GM23338 (cell line): Measurements from ENCODE around the gene KIF4A. TPM values are rescaled to one million over a fixed set of nuclear protein-coding genes. Genes with fewer than 3 reads are reported as not detected.
"Not testable (repeated sequence)": the region's sequence is repeated elsewhere in the genome, so short reads cannot be mapped to it uniquely, and the experiment has no call there.

Source experiments
- ATAC-seq: fragments of 200-7000 bp; cut with Tn5 transposase; 3 replicates; pipeline ENCODE4 v1.9.1; 2020
- DNase-seq: peaks from one replicate; pipeline ENCODE4 v3.0.0-alpha.2; 2015; ENCODE audit warnings: low spot score
- H2AFZ ChIP-seq: fragments of 200-600 bp; sonication (generic); 2 replicates; pipeline ENCODE4 v1.8.0; 2016; ENCODE audit warnings: antibody characterized with exemption, mild to moderate bottlenecking, moderate library complexity
- H3F3A ChIP-seq: fragments of 200-600 bp; sonication (generic); replicated peaks from 2 replicates; pipeline ENCODE4 v1.8.0; 2017; ENCODE audit warnings: antibody characterized with exemption, mixed run types, low read depth
- H3K27ac ChIP-seq: fragments of 200-600 bp; sonication (generic); 2 replicates; pipeline ENCODE4 v1.6.1; 2016; ENCODE audit warnings: low read depth
- H3K27me3 ChIP-seq: fragments of 200-600 bp; sonication (generic); 2 replicates; pipeline ENCODE4 v1.8.0; 2016; ENCODE audit warnings: mild to moderate bottlenecking, mixed run types, moderate library complexity; ENCODE audit not compliant: insufficient read depth
- H3K36me3 ChIP-seq: fragments of 200-600 bp; sonication (generic); 2 replicates; pipeline ENCODE4 v1.8.0; 2016; ENCODE audit warnings: mild to moderate bottlenecking; ENCODE audit not compliant: insufficient read depth
- H3K4me1 ChIP-seq: fragments of 200-600 bp; sonication (generic); 2 replicates; pipeline ENCODE4 v1.8.0; 2016; ENCODE audit warnings: mild to moderate bottlenecking, moderate library complexity; ENCODE audit not compliant: insufficient read depth
- H3K4me2 ChIP-seq: fragments of 200-600 bp; sonication (generic); 2 replicates; pipeline ENCODE4 v1.7.1; 2017; ENCODE audit warnings: mixed run types
- H3K4me3 ChIP-seq: fragments of 200-600 bp; sonication (generic); 2 replicates; pipeline ENCODE4 v1.6.1; 2016; ENCODE audit warnings: mixed run types
- H3K79me2 ChIP-seq: fragments of 200-600 bp; sonication (generic); replicated peaks from 2 replicates; pipeline ENCODE4 v1.8.0; 2017; ENCODE audit warnings: mild to moderate bottlenecking; ENCODE audit not compliant: insufficient read depth
- H3K9me2 ChIP-seq: fragments of 200-600 bp; sonication (generic); 2 replicates; pipeline ENCODE4 v1.8.0; 2017; ENCODE audit not compliant: insufficient read depth
- H4K20me1 ChIP-seq: fragments of 200-600 bp; sonication (generic); replicated peaks from 2 replicates; pipeline ENCODE4 v1.8.0; 2017; ENCODE audit warnings: mild to moderate bottlenecking; ENCODE audit not compliant: insufficient read depth
- H3K27ac Mint-ChIP-seq: 2 replicates; pipeline ENCODE4 v1.8.0; 2020; ENCODE audit warnings: inconsistent platforms, mild to moderate bottlenecking, moderate library complexity, mixed read lengths
- H3K27me3 Mint-ChIP-seq: 3 replicates; pipeline ENCODE4 v1.8.0; 2022; ENCODE audit warnings: low read depth, mild to moderate bottlenecking, moderate library complexity, mixed read lengths, inconsistent platforms; ENCODE audit not compliant: insufficient read depth, poor library complexity
- H3K36me3 Mint-ChIP-seq: 3 replicates; pipeline ENCODE4 v1.8.0; 2021; ENCODE audit warnings: low read depth, mild to moderate bottlenecking, inconsistent platforms, moderate library complexity, mixed read lengths
- H3K4me1 Mint-ChIP-seq: 3 replicates; pipeline ENCODE4 v1.8.0; 2020; ENCODE audit warnings: mild to moderate bottlenecking, inconsistent platforms, mixed read lengths
- H3K4me3 Mint-ChIP-seq: 3 replicates; pipeline ENCODE4 v1.8.0; 2021; ENCODE audit warnings: moderate library complexity, mild to moderate bottlenecking, inconsistent platforms, mixed read lengths
- H3K9me3 Mint-ChIP-seq: 3 replicates; pipeline ENCODE4 v1.8.0; 2020; ENCODE audit warnings: moderate library complexity, mild to moderate bottlenecking, inconsistent platforms, mixed read lengths
- CREB1 ChIP-seq: fragments of 250-450 bp; sonication (Bioruptor Pico); IDR thresholded peaks from 2 replicates; pipeline ENCODE4 v1.5.0; 2020; ENCODE audit warnings: low read depth, mild to moderate bottlenecking, moderate library complexity
- EZH2 ChIP-seq: fragments of 200-600 bp; sonication (generic); IDR thresholded peaks from one replicate; pipeline ENCODE4 v1.8.0; 2017; ENCODE audit warnings: antibody characterized with exemption, mild to moderate bottlenecking, low read depth; ENCODE audit not compliant: unreplicated experiment
- EZH2phosphoT487 ChIP-seq: fragments of 200-600 bp; sonication (generic); IDR thresholded peaks from one replicate; pipeline ENCODE4 v1.8.1; 2018; ENCODE audit warnings: antibody characterized with exemption; ENCODE audit not compliant: unreplicated experiment
- JUNB ChIP-seq: IDR thresholded peaks from one replicate; pipeline ENCODE4 v1.6.1; 2016; ENCODE audit warnings: antibody characterized with exemption; ENCODE audit not compliant: unreplicated experiment
- NANOG ChIP-seq: IDR thresholded peaks from 2 replicates; pipeline ENCODE4 v1.6.1; 2016; ENCODE audit warnings: antibody characterized with exemption, borderline replicate concordance
- STAT1 ChIP-seq: IDR thresholded peaks from one replicate; pipeline ENCODE4 v1.6.1; 2016; ENCODE audit warnings: antibody characterized with exemption; ENCODE audit not compliant: unreplicated experiment
- ZNF114 ChIP-seq: fragments of 250-450 bp; sonication (Bioruptor Pico); IDR thresholded peaks from 2 replicates; pipeline ENCODE4 v1.5.0; 2020; ENCODE audit warnings: mild to moderate bottlenecking, moderate library complexity
- ZNF331 ChIP-seq: fragments of 250-450 bp; sonication (Bioruptor Pico); IDR thresholded peaks from 2 replicates; pipeline ENCODE4 v1.5.0; 2020; ENCODE audit warnings: low read depth, mild to moderate bottlenecking, moderate library complexity
- ZNF462 ChIP-seq: fragments of 250-450 bp; sonication (Bioruptor Pico); IDR thresholded peaks from 2 replicates; pipeline ENCODE4 v1.5.0; 2020; ENCODE audit warnings: mild to moderate bottlenecking, moderate library complexity
- polyA plus RNA-seq: library from polyadenylated mRNA; unstranded; fragments of >200 nt; fragmentation: Nextera tagmentation; extraction: Ambion mirVana; gene quantifications from 2 replicates; pipeline ENCODE4 v1.2.1, GENCODE V29; 2016
- total RNA-seq: library from RNA; depleted of rRNA; stranded (reverse); fragments of >200 nt; shearing (Covaris generic); gene quantifications from 2 replicates; pipeline ENCODE4 v1.2.3, GENCODE V29; 2014
- TF ChIP-seq, protein P1 (sequence below): IDR thresholded peaks from one replicate; pipeline ENCODE4 v1.6.1; 2018; ENCODE audit warnings: antibody characterized with exemption; ENCODE audit not compliant: unreplicated experiment
- TF ChIP-seq, protein P2 (sequence below), 2 experiments: fragments of 200-600 bp in 1 of 2; sonication (generic) in 1 of 2; conservative IDR thresholded peaks; 2 replicates each; pipeline versions ENCODE4 v1.5.1 to v1.6.1; 2016 to 2017; ENCODE audit warnings: antibody characterized with exemption in 2 of 2, low read depth in 2 of 2, mild to moderate bottlenecking in 2 of 2, moderate library complexity in 1 of 2

The KIF4A gene
- total and polyA plus RNA-seq, 2 experiments from 2014 or later = 21.5 to 27.6 TPM

GRCh38 chrX:70346418-70347070, 56.6 kb downstream of the KIF4A start:
- Histone ChIP-seq H3K4me3 (no peak overlapping the region), H3K4me1 (no peaks in the 10 kb centered on the region), H3F3A (no peaks in the 10 kb centered on the region), H3K4me2 (no peak overlapping the region), H3K27ac (no peak overlapping the region), H4K20me1 (no peaks in the 10 kb centered on the region), H2AFZ (no peak overlapping the region), H3K36me3 (peaks cover 18% of the 10 kb centered on the region), H3K27me3 (no peaks in the 10 kb centered on the region), H3K9me2 (no peaks in the 10 kb centered on the region), H3K79me2 (no peaks in the 10 kb centered on the region)
- H3K27me3 Mint-ChIP-seq = peaks cover 1% of the 10 kb centered on the region
- no peak for DNase-seq
- peaks cover 30% of the 10 kb centered on the region; the same call in 2 of the 3 replicates for H3K9me3 Mint-ChIP-seq
- H3K27ac Mint-ChIP-seq = no peak overlapping the region
- H3K4me1 Mint-ChIP-seq = no peaks in the 10 kb centered on the region
- H3K4me3 Mint-ChIP-seq = no peak overlapping the region
- TF ChIP-seq EZH2 (no peak), ZNF331 (no peak), ZNF114 (no peak), NANOG (no peak), JUNB (no peak), STAT1 (no peak), ZNF462 (CRISPR knock-in tag) (no peak), EZH2phosphoT487 (no peak), CREB1 (CRISPR knock-in tag) (no peak)
- TF ChIP-seq, protein P1, sequence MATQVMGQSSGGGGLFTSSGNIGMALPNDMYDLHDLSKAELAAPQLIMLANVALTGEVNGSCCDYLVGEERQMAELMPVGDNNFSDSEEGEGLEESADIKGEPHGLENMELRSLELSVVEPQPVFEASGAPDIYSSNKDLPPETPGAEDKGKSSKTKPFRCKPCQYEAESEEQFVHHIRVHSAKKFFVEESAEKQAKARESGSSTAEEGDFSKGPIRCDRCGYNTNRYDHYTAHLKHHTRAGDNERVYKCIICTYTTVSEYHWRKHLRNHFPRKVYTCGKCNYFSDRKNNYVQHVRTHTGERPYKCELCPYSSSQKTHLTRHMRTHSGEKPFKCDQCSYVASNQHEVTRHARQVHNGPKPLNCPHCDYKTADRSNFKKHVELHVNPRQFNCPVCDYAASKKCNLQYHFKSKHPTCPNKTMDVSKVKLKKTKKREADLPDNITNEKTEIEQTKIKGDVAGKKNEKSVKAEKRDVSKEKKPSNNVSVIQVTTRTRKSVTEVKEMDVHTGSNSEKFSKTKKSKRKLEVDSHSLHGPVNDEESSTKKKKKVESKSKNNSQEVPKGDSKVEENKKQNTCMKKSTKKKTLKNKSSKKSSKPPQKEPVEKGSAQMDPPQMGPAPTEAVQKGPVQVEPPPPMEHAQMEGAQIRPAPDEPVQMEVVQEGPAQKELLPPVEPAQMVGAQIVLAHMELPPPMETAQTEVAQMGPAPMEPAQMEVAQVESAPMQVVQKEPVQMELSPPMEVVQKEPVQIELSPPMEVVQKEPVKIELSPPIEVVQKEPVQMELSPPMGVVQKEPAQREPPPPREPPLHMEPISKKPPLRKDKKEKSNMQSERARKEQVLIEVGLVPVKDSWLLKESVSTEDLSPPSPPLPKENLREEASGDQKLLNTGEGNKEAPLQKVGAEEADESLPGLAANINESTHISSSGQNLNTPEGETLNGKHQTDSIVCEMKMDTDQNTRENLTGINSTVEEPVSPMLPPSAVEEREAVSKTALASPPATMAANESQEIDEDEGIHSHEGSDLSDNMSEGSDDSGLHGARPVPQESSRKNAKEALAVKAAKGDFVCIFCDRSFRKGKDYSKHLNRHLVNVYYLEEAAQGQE = no peak
- TF ChIP-seq, protein P2, sequence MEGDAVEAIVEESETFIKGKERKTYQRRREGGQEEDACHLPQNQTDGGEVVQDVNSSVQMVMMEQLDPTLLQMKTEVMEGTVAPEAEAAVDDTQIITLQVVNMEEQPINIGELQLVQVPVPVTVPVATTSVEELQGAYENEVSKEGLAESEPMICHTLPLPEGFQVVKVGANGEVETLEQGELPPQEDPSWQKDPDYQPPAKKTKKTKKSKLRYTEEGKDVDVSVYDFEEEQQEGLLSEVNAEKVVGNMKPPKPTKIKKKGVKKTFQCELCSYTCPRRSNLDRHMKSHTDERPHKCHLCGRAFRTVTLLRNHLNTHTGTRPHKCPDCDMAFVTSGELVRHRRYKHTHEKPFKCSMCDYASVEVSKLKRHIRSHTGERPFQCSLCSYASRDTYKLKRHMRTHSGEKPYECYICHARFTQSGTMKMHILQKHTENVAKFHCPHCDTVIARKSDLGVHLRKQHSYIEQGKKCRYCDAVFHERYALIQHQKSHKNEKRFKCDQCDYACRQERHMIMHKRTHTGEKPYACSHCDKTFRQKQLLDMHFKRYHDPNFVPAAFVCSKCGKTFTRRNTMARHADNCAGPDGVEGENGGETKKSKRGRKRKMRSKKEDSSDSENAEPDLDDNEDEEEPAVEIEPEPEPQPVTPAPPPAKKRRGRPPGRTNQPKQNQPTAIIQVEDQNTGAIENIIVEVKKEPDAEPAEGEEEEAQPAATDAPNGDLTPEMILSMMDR (conservative IDR thresholded peaks at IDR 0.05; ENCODE audit: low read depth in 2 of 2) = no peak
- peaks cover 90% of the 10 kb centered on the region for H3K36me3 Mint-ChIP-seq
- no peak for ATAC-seq

GRCh38 chrX:70348825-70349224, 58.9 kb downstream of the KIF4A start:
- H3F3A ChIP-seq, DNase-seq, H3K4me1 ChIP-seq, ATAC-seq, H3K79me2 ChIP-seq, H4K20me1 ChIP-seq, H3K4me2 ChIP-seq, H3K9me2 ChIP-seq, H3K27me3 ChIP-seq, H3K4me3 Mint-ChIP-seq, H3K4me1 Mint-ChIP-seq, H3K27ac ChIP-seq, H3K27me3 Mint-ChIP-seq, H3K4me3 ChIP-seq, H2AFZ ChIP-seq, H3K27ac Mint-ChIP-seq: not testable (repeated sequence)
- peaks cover 15% of the 10 kb centered on the region for H3K36me3 ChIP-seq
- H3K36me3 Mint-ChIP-seq = peaks cover 86% of the 10 kb centered on the region
- H3K9me3 Mint-ChIP-seq = peaks cover 30% of the 10 kb centered on the region; the same call in 2 of the 3 replicates
